GM23248 (cell line): ENCODE results near the gene LRFN4.

Experiments used
- EZH2 ChIP-seq: fragments of 200-600 bp; sonication (generic); IDR thresholded peaks from 2 replicates; pipeline ENCODE4 v1.6.1; 2018; ENCODE audit warnings: antibody characterized with exemption, mild to moderate bottlenecking; ENCODE audit not compliant: insufficient read depth, poor library complexity, severe bottlenecking
- EZH2phosphoT487 ChIP-seq: fragments of 200-600 bp; sonication (generic); IDR thresholded peaks from 2 replicates; pipeline ENCODE4 v1.6.1; 2018; ENCODE audit warnings: antibody characterized with exemption, moderate library complexity, mild to moderate bottlenecking, low read depth; ENCODE audit not compliant: insufficient read depth

GRCh38 chr11:66852466-66853241, 4.2 kb upstream of the LRFN4 start:
- TF ChIP-seq EZH2 (no peak), EZH2phosphoT487 (no peak)
